ENCODE data around the gene ALKBH6. TPM values are rescaled to one million over a fixed set of nuclear protein-coding genes. Genes with fewer than 3 reads are reported as not detected.
"Not testable (repeated sequence)": the region's sequence is repeated elsewhere in the genome, so short reads cannot be mapped to it uniquely, and the experiment has no call there.

ALKBH6 gene
- total and polyA plus RNA-seq, 2 experiments from 2014 or later = 24.1 to 31.1 TPM

DNA sequence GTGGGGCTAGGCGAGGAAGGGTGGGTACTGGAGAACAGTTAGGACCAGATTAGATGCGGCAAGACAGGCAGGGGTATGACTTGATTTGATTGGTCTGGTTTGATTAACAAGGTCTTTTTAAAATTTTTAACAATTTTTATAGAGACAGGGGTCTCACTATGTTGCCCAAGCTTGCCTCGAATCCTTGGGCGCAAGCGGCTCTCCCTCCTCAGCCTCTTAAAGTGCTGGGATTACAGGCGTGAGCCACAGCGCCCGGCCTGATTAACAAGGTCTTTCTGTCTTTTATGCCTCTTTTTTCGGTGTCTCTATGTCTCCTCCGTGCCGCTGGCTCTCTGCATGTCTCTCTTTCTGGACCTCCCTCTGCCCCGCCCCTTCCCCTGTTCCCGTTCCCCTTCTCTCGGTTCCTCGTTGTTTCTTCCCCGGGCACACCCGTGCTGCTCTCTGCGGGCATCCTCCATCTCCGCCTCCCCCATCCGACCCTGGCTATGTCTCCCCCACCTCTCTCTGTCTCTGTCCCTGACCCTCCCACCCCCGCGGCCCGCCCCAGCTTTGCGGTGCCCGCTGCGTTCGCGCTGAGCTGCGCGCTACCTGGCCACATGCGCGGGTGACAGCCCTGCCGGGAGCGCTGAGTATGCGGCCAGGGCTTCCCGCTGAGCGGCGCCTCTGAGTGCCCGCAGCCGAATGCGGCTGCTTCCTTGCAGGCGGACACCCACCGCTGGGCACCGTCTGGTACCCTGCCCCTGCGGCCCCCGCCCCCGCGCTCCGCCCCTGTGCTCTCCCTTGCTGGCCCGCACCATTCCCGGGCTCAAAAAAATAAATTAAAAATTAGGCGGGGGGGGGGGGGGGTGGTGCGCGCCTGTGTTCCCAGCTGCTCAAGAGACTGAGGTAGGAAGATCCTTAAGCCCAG is 27.1 kb downstream of the ALKBH6 start:
- Histone ChIP-seq H3K27me3 (peaks cover 28% of the 10 kb centered on the region), H3K27ac (no peak overlapping the region), H3K4me2 (peak overlapping the region; percentile 96), H3K9me3 (ENCODE audit: low read depth) (no peaks in the 10 kb centered on the region), H4K20me1 (ENCODE audit: insufficient read depth, poor library complexity, severe bottlenecking) (no peaks in the 10 kb centered on the region), H3K9me2 (replicated peaks; ENCODE audit: insufficient read depth) (no peaks in the 10 kb centered on the region), H3K4me1 (ENCODE audit: insufficient read depth) (no peaks in the 10 kb centered on the region), H3K36me3 (replicated peaks; ENCODE audit: insufficient read depth, low read depth) (no peaks in the 10 kb centered on the region), H3K4me3 (no peak overlapping the region), H2AFZ (peak overlapping the region; percentile 35), H3K79me2 (no peaks in the 10 kb centered on the region)
- DNase-seq (ENCODE audit: low spot score) = peak; percentile 34
- TF ChIP-seq EZH2 (IDR thresholded peaks at IDR 0.05; ENCODE audit: borderline replicate concordance) (no peak), EZH2phosphoT487 (IDR thresholded peaks at IDR 0.05; ENCODE audit: low read depth, severe bottlenecking, unreplicated experiment) (no peak)
- TF ChIP-seq, protein P1, sequence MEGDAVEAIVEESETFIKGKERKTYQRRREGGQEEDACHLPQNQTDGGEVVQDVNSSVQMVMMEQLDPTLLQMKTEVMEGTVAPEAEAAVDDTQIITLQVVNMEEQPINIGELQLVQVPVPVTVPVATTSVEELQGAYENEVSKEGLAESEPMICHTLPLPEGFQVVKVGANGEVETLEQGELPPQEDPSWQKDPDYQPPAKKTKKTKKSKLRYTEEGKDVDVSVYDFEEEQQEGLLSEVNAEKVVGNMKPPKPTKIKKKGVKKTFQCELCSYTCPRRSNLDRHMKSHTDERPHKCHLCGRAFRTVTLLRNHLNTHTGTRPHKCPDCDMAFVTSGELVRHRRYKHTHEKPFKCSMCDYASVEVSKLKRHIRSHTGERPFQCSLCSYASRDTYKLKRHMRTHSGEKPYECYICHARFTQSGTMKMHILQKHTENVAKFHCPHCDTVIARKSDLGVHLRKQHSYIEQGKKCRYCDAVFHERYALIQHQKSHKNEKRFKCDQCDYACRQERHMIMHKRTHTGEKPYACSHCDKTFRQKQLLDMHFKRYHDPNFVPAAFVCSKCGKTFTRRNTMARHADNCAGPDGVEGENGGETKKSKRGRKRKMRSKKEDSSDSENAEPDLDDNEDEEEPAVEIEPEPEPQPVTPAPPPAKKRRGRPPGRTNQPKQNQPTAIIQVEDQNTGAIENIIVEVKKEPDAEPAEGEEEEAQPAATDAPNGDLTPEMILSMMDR (IDR thresholded peaks at IDR 0.05; ENCODE audit: poor library complexity) = peak; percentile 20
- 13% methylated on average over 37 of the region's 54 CpGs for WGBS (ENCODE audit: low lambda C conversion rate, missing lambda C conversion rate)

GRCh38 chr19:35986111-35986510 is 27.9 kb downstream of the ALKBH6 start:
- no peaks in the 10 kb centered on the region for H3K36me3 ChIP-seq (replicated peaks; ENCODE audit: insufficient read depth, low read depth)
- no peaks in the 10 kb centered on the region for H4K20me1 ChIP-seq (ENCODE audit: insufficient read depth, poor library complexity, severe bottlenecking)
- H3K27me3 ChIP-seq = peaks cover 34% of the 10 kb centered on the region
- H3K9me2 ChIP-seq (replicated peaks; ENCODE audit: insufficient read depth) = no peaks in the 10 kb centered on the region
- DNase-seq (ENCODE audit: low spot score) = no peak
- no peak for TF ChIP-seq EZH2phosphoT487 (IDR thresholded peaks at IDR 0.05; ENCODE audit: low read depth, severe bottlenecking, unreplicated experiment)
- no peak for TF ChIP-seq EZH2 (IDR thresholded peaks at IDR 0.05; ENCODE audit: borderline replicate concordance)
- TF ChIP-seq, protein P1 (IDR thresholded peaks at IDR 0.05; ENCODE audit: poor library complexity) = no peak
- no peaks in the 10 kb centered on the region for H3K79me2 ChIP-seq
- H3K27ac ChIP-seq = no peak overlapping the region
- H2AFZ ChIP-seq = no peak overlapping the region
- H3K4me2 ChIP-seq = no peak overlapping the region
- no peak overlapping the region for H3K4me3 ChIP-seq
- H3K9me3 ChIP-seq (ENCODE audit: low read depth) = no peaks in the 10 kb centered on the region
- no peaks in the 10 kb centered on the region for H3K4me1 ChIP-seq (ENCODE audit: insufficient read depth)
- WGBS (ENCODE audit: low lambda C conversion rate, missing lambda C conversion rate) = 93% methylated on average over 5 of the region's 5 CpGs

DNA sequence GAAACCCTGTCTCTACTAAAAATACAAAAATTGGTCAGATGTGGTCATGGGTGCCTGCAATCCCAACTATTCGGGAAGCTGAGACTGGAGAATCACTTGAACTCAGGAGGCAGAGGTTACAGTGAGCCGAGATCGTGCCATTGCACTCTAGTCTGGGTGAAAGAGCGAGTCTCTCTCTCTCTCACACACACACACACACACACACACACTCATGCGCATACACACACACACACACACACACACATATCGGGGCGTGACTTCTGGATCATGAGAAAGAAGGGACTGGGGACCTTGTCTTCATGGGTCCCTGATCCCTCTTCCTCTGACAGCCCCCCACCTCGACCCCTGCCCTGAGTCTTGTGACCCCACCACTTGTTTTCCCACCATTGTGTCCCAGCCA is 30.8 kb downstream of the ALKBH6 start:
- Histone ChIP-seq H3K4me3 (no peak overlapping the region), H4K20me1 (ENCODE audit: insufficient read depth, poor library complexity, severe bottlenecking) (no peaks in the 10 kb centered on the region), H3K9me2 (replicated peaks; ENCODE audit: insufficient read depth) (no peaks in the 10 kb centered on the region), H3K4me1 (ENCODE audit: insufficient read depth) (no peaks in the 10 kb centered on the region), H3K27me3 (peaks cover 36% of the 10 kb centered on the region), H3K4me2 (no peak overlapping the region), H3K79me2 (no peaks in the 10 kb centered on the region), H3K27ac (no peak overlapping the region), H3K9me3 (ENCODE audit: low read depth) (no peaks in the 10 kb centered on the region), H2AFZ (no peak overlapping the region), H3K36me3 (replicated peaks; ENCODE audit: insufficient read depth, low read depth) (no peaks in the 10 kb centered on the region)
- DNase-seq (ENCODE audit: low spot score) = no peak
- 81% methylated on average over 5 of the region's 8 CpGs for WGBS (ENCODE audit: low lambda C conversion rate, missing lambda C conversion rate)
- no peak for TF ChIP-seq EZH2phosphoT487 (IDR thresholded peaks at IDR 0.05; ENCODE audit: low read depth, severe bottlenecking, unreplicated experiment)
- TF ChIP-seq EZH2 (IDR thresholded peaks at IDR 0.05; ENCODE audit: borderline replicate concordance) = no peak
- TF ChIP-seq, protein P1 (IDR thresholded peaks at IDR 0.05; ENCODE audit: poor library complexity) = no peak

GRCh38 chr19:35980997-35981396 is 33.0 kb downstream of the ALKBH6 start:
- H3K9me3 ChIP-seq (ENCODE audit: low read depth); H3K79me2 ChIP-seq; H3K9me2 ChIP-seq (replicated peaks; ENCODE audit: insufficient read depth); H3K4me2 ChIP-seq; H3K36me3 ChIP-seq (replicated peaks; ENCODE audit: insufficient read depth, low read depth); DNase-seq (ENCODE audit: low spot score); H2AFZ ChIP-seq; H3K27ac ChIP-seq; H4K20me1 ChIP-seq (ENCODE audit: insufficient read depth, poor library complexity, severe bottlenecking); H3K4me1 ChIP-seq (ENCODE audit: insufficient read depth); H3K4me3 ChIP-seq: not testable (repeated sequence)
- WGBS (ENCODE audit: low lambda C conversion rate, missing lambda C conversion rate) = 93% methylated on average over 4 of the region's 4 CpGs
- H3K27me3 ChIP-seq = peaks cover 18% of the 10 kb centered on the region
